WTC11 (cell line): ENCODE data around the gene CIRBP. TPM values are rescaled to one million over a fixed set of nuclear protein-coding genes. Genes with fewer than 3 reads are reported as not detected.

Source experiments
- ATAC-seq: fragments of 200-7000 bp; cut with Tn5 transposase; 2 replicates; pipeline ENCODE4 v1.10.0; 2021; ENCODE audit warnings: mild to moderate bottlenecking, moderate library complexity
- CTCF ChIA-PET: fragments of 300-600 bp; sonication (Branson Sonifier 250); formaldehyde crosslinking; loops from one replicate; lab custom pipeline; 2021; ENCODE audit warnings: antibody characterized with exemption; lab: Charles Lee
- POLR2A ChIA-PET: fragments of 350-600 bp; sonication (Branson Sonifier 250); formaldehyde crosslinking; loops from one replicate; lab custom pipeline; 2021; ENCODE audit warnings: antibody characterized with exemption; lab: Charles Lee
- DNase-seq: peaks from one replicate; pipeline ENCODE4 v3.0.0; 2021; ENCODE audit warnings: low spot score
- H3K27ac Mint-ChIP-seq: 2 replicates; pipeline ENCODE4 v1.8.0; 2021; ENCODE audit warnings: mixed read lengths
- H3K27me3 Mint-ChIP-seq: 2 replicates; pipeline ENCODE4 v1.8.0; 2021; ENCODE audit warnings: low read depth, mild to moderate bottlenecking, moderate library complexity, mixed read lengths
- H3K36me3 Mint-ChIP-seq: 2 replicates; pipeline ENCODE4 v1.8.0; 2021; ENCODE audit warnings: mixed read lengths
- H3K4me1 Mint-ChIP-seq: 2 replicates; pipeline ENCODE4 v1.8.0; 2022; ENCODE audit warnings: mixed read lengths
- H3K4me3 Mint-ChIP-seq: 2 replicates; pipeline ENCODE4 v1.8.0; 2021; ENCODE audit warnings: mild to moderate bottlenecking, moderate library complexity, mixed read lengths
- H3K9me3 Mint-ChIP-seq: 2 replicates; pipeline ENCODE4 v1.8.0; 2021; ENCODE audit warnings: mixed read lengths
- CREB1 ChIP-seq: sonication (generic); formaldehyde crosslinking; IDR thresholded peaks from 2 replicates; pipeline ENCODE4 v1.8.0; 2023; ENCODE audit warnings: mild to moderate bottlenecking, missing genetic modification reagents
- EMX1 ChIP-seq: fragments of 250-450 bp; sonication (Bioruptor Pico); IDR thresholded peaks from 2 replicates; pipeline ENCODE4 v1.8.0; 2021; ENCODE audit warnings: mild to moderate bottlenecking
- GRHL2 ChIP-seq: fragments of 250-450 bp; sonication (Bioruptor Pico); IDR thresholded peaks from 2 replicates; pipeline ENCODE4 v1.8.0; 2022; ENCODE audit warnings: mild to moderate bottlenecking, moderate library complexity; ENCODE audit not compliant: insufficient replicate concordance, severe bottlenecking
- JUN ChIP-seq: sonication (generic); formaldehyde crosslinking; IDR thresholded peaks from 2 replicates; pipeline ENCODE4 v1.8.0; 2023; ENCODE audit warnings: mild to moderate bottlenecking, missing genetic modification reagents
- KAT7 ChIP-seq: sonication (generic); formaldehyde crosslinking; IDR thresholded peaks from 2 replicates; pipeline ENCODE4 v1.8.1; 2023; ENCODE audit warnings: missing genetic modification reagents, mild to moderate bottlenecking, borderline replicate concordance
- NFATC4 ChIP-seq: fragments of 250-450 bp; sonication (Bioruptor Pico); IDR thresholded peaks from 2 replicates; pipeline ENCODE4 v1.9.0; 2021; ENCODE audit warnings: mild to moderate bottlenecking
- NR1H2 ChIP-seq: sonication (generic); formaldehyde crosslinking; IDR thresholded peaks from 2 replicates; pipeline ENCODE4 v1.9.0; 2021; ENCODE audit warnings: mild to moderate bottlenecking, moderate library complexity, missing genetic modification reagents
- OVOL2 ChIP-seq: fragments of 250-450 bp; sonication (Bioruptor Pico); IDR thresholded peaks from 2 replicates; pipeline ENCODE4 v1.9.0; 2021; ENCODE audit warnings: mild to moderate bottlenecking, borderline replicate concordance
- PRRX2 ChIP-seq: fragments of 250-450 bp; sonication (Bioruptor Pico); IDR thresholded peaks from 2 replicates; pipeline ENCODE4 v1.8.0; 2021; ENCODE audit warnings: mild to moderate bottlenecking
- RELA ChIP-seq: sonication (generic); formaldehyde crosslinking; IDR thresholded peaks from 2 replicates; pipeline ENCODE4 v1.8.1; 2022; ENCODE audit warnings: missing genetic modification reagents, mild to moderate bottlenecking, borderline replicate concordance
- ZBTB43 ChIP-seq: sonication (generic); formaldehyde crosslinking; IDR thresholded peaks from 2 replicates; pipeline ENCODE4 v1.8.1; 2023; ENCODE audit warnings: mild to moderate bottlenecking, missing genetic modification reagents
- ZNF416 ChIP-seq: fragments of 250-450 bp; sonication (Bioruptor Pico); IDR thresholded peaks from 2 replicates; pipeline ENCODE4 v1.9.0; 2021; ENCODE audit warnings: mild to moderate bottlenecking, inconsistent platforms
- total RNA-seq: library from RNA; stranded (reverse); gene quantifications from 3 replicates; pipeline ENCODE4 v1.2.3, GENCODE V29; 2021
- TF ChIP-seq, protein P1 (sequence below): sonication (generic); formaldehyde crosslinking; IDR thresholded peaks from 2 replicates; pipeline ENCODE4 v1.8.0; 2023; ENCODE audit warnings: mild to moderate bottlenecking, missing genetic modification reagents
- TF ChIP-seq, protein P2 (sequence below): sonication (generic); formaldehyde crosslinking; IDR thresholded peaks from 2 replicates; pipeline ENCODE4 v1.8.1; 2023; ENCODE audit warnings: mild to moderate bottlenecking, missing genetic modification reagents

CIRBP gene
- total RNA-seq, 1 experiment from 2014 or later = 298 TPM

GRCh38 chr19:1272423-1273262 is 3.5 kb downstream of the CIRBP start:
- CTCF ChIA-PET = interaction anchor here (3.0 kb wide), 1 partner anchor 28 kb away, joined by 24 read pairs; no protein-coding TSS in a partner anchor
- H3K9me3 Mint-ChIP-seq = no peaks in the 10 kb centered on the region
- POLR2A ChIA-PET = interaction anchor here (0.6 to 1.2 kb wide), 3 partner anchors 13 to 1227 kb away, joined by 3 read pairs; no protein-coding TSS in a partner anchor
- H3K36me3 Mint-ChIP-seq = peaks cover 45% of the 10 kb centered on the region
- TF ChIP-seq JUN (CRISPR knock-in tag) (no peak), RELA (CRISPR knock-in tag) (0 out of 2 replicates have a peak, but pooled peaks have one; percentile 22)
- peak overlapping the region; percentile 94 for H3K27ac Mint-ChIP-seq
- DNase-seq = no peak
- 0 out of 2 replicates have a peak, but pooled peaks cover 3% of the 10 kb centered on the region for H3K27me3 Mint-ChIP-seq
- ATAC-seq = no peak
- H3K4me3 Mint-ChIP-seq = peak overlapping the region; percentile 34
- H3K4me1 Mint-ChIP-seq = peaks cover 52% of the 10 kb centered on the region

DNA sequence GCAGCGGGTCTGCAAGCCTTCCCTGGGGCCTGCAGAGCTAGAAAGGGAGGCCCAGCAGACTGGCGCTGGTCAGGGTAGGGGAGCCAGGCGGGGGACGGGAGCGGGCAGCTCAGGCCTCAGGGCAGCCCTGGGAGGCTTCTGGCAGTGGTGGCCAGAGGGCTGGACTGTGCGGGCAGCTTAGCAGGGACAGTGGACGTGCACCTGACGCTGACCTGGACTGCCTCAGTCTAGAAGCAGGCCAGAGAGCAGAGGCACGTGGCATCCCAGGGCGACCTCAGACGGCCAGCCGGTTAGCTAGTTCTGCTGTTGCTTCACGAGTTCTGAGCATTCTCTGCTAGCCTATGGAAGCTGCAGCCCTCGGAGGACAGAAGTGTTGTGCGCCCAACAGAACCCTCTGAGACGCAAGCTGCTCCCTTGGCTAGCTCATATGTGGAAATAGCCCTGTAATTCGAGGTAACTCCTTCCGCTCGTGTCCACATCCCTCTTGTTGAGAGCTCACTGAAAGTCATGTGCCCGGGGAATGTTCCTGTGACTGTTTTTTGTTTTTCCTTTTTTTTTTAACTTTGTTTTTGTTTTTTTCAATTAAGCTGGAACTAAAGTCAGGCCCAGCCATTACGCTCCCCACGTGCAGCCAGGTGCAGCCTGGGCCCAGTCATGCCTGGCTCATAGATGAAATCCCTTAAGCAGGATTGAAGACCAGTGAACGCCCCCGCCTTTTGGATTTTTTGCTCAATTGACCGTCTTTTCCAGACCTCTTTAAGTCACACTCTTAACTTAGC is 4.3 kb downstream of the CIRBP start:
- ChIA-PET CTCF (interaction anchor here (0.6 to 3.0 kb wide), 3 partner anchors 29 to 231 kb away, joined by 3 to 24 read pairs (median 3); no protein-coding TSS in a partner anchor), POLR2A (interaction anchor here (0.6 to 1.7 kb wide), 7 partner anchors 13 to 1226 kb away, joined by 3 to 6 read pairs (median 3); no protein-coding TSS in a partner anchor)
- Mint-ChIP-seq H3K36me3 (peaks cover 45% of the 10 kb centered on the region), H3K27ac (peak overlapping the region; percentile 95), H3K9me3 (no peaks in the 10 kb centered on the region), H3K4me3 (peak overlapping the region; percentile 49), H3K4me1 (peaks cover 45% of the 10 kb centered on the region), H3K27me3 (0 out of 2 replicates have a peak, but pooled peaks cover 3% of the 10 kb centered on the region)
- TF ChIP-seq, protein P1, sequence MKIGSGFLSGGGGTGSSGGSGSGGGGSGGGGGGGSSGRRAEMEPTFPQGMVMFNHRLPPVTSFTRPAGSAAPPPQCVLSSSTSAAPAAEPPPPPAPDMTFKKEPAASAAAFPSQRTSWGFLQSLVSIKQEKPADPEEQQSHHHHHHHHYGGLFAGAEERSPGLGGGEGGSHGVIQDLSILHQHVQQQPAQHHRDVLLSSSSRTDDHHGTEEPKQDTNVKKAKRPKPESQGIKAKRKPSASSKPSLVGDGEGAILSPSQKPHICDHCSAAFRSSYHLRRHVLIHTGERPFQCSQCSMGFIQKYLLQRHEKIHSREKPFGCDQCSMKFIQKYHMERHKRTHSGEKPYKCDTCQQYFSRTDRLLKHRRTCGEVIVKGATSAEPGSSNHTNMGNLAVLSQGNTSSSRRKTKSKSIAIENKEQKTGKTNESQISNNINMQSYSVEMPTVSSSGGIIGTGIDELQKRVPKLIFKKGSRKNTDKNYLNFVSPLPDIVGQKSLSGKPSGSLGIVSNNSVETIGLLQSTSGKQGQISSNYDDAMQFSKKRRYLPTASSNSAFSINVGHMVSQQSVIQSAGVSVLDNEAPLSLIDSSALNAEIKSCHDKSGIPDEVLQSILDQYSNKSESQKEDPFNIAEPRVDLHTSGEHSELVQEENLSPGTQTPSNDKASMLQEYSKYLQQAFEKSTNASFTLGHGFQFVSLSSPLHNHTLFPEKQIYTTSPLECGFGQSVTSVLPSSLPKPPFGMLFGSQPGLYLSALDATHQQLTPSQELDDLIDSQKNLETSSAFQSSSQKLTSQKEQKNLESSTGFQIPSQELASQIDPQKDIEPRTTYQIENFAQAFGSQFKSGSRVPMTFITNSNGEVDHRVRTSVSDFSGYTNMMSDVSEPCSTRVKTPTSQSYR (CRISPR knock-in tag) = no peak
- no peak for TF ChIP-seq ZBTB43 (CRISPR knock-in tag)
- TF ChIP-seq EMX1 (CRISPR knock-in tag) = peak; percentile 41; the same call in 1 of the 2 replicates
- TF ChIP-seq CREB1 (CRISPR knock-in tag) = no peak
- 0 out of 2 replicates have a peak, but pooled peaks have one; percentile 31 for TF ChIP-seq PRRX2 (CRISPR knock-in tag)
- peak; percentile 73; the same call in 1 of the 2 replicates for TF ChIP-seq ZNF416 (CRISPR knock-in tag)
- no peak for TF ChIP-seq GRHL2
- no peak for TF ChIP-seq OVOL2 (CRISPR knock-in tag)
- TF ChIP-seq NFATC4 (CRISPR knock-in tag) = 0 out of 2 replicates have a peak, but pooled peaks have one; percentile 35
- no peak for DNase-seq
- ATAC-seq = no peak

DNA sequence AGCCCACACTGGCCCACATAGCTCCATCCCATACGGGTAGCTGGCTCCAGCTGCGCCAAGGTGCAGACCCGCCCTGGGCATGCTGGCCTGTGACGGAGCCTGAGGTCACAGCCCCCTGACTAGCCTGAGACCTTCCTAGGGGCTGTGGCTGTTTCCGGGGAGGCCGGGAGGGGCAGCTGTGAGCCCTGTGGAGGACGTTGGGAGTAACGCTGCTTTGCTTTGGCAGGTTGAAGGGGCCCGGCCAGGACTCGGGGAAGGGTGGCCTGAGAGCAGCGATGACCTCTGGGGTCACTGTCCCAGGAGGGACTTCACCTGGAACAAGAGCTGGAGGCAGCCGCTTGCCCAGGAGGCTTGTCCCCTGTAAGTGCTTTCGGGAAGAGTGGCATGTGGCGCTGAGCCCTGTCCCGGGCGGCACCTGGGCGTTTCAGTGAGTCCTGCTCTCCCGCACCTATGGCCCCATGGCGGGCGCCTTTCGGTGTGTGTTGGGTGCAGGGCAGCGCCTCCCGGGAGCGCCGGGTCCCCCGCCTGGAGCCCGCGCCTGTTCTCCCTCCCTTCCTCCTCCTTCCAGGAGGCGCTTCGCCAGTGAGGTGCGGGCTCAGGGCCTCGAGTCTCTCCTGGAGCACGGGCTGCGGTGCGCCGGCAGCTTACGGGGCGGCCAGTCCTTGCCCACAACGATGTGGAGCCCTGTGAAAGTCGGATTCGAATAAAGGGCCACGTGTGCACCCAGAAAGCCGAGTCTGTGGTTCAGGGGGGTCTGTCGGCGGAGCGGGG is 5.1 kb downstream of the CIRBP start:
- TF ChIP-seq, protein P2, sequence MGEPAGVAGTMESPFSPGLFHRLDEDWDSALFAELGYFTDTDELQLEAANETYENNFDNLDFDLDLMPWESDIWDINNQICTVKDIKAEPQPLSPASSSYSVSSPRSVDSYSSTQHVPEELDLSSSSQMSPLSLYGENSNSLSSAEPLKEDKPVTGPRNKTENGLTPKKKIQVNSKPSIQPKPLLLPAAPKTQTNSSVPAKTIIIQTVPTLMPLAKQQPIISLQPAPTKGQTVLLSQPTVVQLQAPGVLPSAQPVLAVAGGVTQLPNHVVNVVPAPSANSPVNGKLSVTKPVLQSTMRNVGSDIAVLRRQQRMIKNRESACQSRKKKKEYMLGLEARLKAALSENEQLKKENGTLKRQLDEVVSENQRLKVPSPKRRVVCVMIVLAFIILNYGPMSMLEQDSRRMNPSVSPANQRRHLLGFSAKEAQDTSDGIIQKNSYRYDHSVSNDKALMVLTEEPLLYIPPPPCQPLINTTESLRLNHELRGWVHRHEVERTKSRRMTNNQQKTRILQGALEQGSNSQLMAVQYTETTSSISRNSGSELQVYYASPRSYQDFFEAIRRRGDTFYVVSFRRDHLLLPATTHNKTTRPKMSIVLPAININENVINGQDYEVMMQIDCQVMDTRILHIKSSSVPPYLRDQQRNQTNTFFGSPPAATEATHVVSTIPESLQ = no peak
- 0 out of 2 replicates have a peak, but pooled peaks have one; percentile 1 for TF ChIP-seq KAT7 (CRISPR knock-in tag)
- TF ChIP-seq NR1H2 (CRISPR knock-in tag) = no peak
- DNase-seq (no peak), ATAC-seq (no peak)
- Mint-ChIP-seq H3K4me1 (peaks cover 41% of the 10 kb centered on the region), H3K36me3 (peaks cover 45% of the 10 kb centered on the region), H3K9me3 (no peaks in the 10 kb centered on the region), H3K27ac (peak overlapping the region; percentile 95), H3K4me3 (peak overlapping the region; percentile 67), H3K27me3 (no peaks in the 10 kb centered on the region)
- CTCF ChIA-PET = interaction anchor here (0.6 to 3.0 kb wide), 3 partner anchors 30 to 232 kb away, joined by 3 to 24 read pairs (median 3); no protein-coding TSS in a partner anchor
- POLR2A ChIA-PET = interaction anchor here (0.7 to 1.7 kb wide), 4 partner anchors 14 to 181 kb away, joined by 3 to 6 read pairs (median 4); no protein-coding TSS in a partner anchor
